GM19025 (cell line): ENCODE data around the gene TMEM80.
"Not testable (repeated sequence)": the region's sequence is repeated elsewhere in the genome, so short reads cannot be mapped to it uniquely, and the experiment has no call there.

Experiments
- ATAC-seq: cut with Tn5 transposase; IDR thresholded peaks from one replicate; pipeline ENCODE4 v1.9.1; 2021; ENCODE audit warnings: mild to moderate bottlenecking, low read depth, moderate library complexity; ENCODE audit not compliant: unreplicated experiment

The TMEM80 gene

DNA sequence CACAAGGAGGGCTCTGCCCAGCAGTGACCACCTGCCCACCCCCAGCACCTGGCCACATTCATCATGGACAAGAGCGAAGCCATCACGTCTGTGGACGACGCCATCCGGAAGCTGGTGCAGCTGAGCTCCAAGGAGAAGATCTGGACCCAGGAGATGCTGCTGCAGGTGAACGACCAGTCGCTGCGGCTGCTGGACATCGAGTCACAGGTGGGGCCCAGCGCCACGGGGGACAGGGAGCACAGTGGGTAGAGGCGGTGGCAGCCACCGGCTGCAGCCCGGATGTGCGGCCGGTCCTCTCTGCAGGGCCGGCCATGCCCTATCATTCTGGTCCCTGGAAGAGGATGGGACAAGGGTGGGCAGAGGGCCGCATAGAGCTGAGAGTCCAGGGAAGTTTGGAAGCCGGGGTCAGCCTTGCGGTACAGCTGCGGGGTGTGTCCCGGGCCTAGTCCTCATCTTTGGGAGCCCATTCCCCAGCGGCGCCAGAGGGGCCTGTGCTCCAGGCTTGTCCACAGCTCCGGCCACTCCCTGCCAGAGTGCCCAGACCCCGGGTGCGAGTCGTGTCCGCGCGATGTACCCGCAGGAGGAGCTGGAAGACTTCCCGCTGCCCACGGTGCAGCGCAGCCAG is 24.5 kb downstream of the TMEM80 start:
- no peak for ATAC-seq

DNA sequence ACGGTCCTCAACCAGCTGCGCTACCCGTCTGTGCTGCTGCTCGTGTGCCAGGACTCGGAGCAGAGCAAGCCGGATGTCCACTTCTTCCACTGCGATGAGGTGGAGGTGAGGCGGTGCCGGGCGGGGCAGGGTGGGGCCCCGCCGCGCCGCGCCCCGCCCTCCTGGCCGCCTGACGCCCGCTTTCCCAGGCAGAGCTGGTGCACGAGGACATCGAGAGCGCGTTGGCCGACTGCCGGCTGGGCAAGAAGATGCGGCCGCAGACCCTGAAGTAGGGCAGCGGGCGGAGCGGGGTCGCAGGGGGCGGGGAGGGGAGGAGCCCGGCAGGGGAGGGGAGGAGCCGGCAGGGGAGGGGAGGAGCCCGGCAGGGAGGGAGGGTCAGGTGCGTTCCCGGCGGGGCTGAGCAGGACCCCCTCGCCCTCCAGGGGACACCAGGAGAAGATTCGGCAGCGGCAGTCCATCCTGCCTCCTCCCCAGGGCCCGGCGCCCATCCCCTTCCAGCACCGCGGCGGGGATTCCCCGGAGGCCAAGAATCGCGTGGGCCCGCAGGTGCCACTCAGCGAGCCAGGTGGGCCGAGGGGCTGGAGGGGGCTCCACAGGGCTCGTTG is 25.1 kb downstream of the TMEM80 start:
- no peak for ATAC-seq

DNA sequence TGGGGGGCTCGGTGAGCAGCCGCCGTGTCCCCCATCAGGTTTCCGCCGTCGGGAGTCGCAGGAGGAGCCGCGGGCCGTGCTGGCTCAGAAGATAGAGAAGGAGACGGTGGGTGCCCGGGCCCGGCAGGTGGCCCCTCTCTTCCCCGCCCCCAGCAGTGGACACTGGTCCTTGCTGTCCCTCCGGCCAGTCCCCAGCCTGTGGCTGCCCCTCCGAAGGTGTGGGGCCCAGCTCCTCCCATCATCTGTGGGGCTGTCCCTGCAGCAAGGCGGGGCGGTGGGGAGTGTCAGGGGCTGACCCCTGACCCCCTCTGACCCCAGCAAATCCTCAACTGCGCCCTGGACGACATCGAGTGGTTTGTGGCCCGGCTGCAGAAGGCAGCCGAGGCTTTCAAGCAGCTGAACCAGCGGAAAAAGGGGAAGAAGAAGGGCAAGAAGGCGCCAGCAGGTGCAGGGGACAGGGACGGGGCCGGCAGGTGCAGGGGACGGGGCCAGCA is 25.7 kb downstream of the TMEM80 start:
- no peak for ATAC-seq

DNA sequence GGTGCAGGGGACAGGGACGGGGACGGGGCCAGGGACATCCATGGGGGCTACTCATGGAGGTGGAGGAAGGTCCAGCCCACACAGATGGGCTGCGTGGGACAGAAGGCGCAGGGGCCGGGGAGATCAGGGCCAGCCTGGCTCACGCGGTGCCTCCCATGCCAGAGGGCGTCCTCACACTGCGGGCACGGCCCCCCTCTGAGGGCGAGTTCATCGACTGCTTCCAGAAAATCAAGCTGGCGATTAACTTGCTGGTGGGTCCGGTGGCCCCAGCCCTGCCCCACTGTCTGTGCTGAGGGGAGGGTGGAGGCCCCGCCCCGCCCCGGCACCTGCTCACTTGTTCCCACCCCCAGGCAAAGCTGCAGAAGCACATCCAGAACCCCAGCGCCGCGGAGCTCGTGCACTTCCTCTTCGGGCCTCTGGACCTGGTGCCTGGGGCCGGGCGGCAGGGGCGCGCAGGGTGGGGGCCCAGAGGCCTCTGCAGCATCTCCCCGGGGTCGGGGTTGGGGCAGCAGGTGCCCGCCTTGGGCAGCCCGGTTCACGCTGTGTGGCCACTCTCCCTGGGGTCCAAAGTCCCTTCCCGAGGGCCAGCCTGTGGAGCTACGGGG is 26.2 kb downstream of the TMEM80 start:
- ATAC-seq, result no peak

DNA sequence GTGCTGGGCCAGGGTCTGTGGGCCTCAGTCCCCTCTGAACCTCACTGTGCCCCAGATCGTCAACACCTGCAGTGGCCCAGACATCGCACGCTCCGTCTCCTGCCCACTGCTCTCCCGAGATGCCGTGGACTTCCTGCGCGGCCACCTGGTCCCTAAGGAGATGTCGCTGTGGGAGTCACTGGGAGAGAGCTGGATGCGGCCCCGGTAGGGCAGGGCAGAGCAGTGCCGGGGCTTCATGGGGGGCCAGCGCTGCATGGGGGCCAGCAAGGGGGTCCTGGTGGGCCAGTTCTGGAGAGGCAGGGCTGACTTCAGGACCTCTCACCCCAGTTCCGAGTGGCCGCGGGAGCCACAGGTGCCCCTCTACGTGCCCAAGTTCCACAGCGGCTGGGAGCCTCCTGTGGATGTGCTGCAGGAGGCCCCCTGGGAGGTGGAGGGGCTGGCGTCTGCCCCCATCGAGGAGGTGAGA is 26.8 kb downstream of the TMEM80 start:
- no peak for ATAC-seq

DNA sequence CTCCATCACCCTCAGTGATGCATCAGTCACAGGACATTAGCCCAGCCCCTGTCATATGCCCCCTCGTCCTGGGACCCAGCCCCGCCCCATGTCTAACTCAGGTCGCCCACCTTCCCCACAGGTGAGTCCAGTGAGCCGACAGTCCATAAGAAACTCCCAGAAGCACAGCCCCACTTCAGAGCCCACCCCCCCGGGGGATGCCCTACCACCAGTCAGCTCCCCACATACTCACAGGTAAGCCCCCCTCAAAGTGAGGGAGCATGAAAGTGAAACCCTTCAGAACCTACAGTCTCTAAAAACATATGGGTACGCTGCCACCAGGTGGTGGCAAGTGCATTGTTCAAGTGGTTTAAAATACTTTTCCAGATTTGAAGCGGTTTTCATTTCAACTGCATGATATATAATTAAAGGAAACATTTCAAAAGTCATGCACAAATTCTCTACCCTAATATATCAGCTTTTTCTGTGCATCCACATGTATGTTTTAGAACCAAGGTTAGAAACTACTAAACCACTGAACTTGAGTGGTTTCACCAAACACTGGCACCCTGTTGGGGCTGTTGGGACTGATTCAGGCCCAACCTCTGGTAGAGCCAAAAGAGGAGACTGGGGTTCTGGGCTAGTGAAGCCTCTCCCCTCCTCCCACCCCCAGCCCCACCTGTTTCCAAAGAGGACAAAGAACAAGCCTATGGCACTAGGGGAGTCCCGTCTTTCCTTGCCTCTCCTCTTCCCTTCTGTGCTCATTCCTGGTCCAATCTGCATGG is 27.7 kb downstream of the TMEM80 start:
- no peak for ATAC-seq

DNA sequence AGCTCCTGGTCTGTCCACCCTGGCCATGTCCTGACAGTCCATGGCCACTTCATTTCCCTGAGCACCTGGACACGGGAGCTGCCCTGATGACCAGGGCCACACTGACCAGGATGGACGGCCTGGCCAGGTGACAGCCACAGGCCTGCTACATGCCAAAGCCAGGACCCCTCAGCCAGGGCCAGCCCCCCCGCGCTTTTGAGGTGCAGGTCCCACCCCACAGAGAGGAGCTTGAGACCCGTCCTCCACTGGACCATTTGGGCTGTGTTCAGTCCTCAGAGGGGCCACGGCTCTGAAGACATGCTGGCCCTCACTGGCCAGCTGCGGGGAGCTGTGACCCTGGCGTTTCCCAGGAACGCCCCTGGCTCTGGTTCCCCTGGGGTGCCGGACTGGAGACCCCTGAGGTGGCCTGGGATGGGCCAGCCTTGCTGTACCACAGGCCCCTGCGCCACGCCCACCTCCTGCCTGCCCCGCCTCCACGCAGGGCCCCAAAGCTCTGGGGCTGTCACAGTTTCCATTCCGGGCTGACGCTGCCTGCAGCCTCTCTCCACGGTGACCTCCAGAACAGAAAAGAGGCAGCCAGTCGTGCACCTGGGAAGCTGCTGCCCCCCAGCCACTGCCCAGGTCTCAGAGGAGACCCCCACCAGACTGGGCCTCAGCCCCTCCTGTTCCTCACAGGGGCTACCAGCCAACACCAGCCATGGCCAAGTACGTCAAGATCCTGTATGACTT is 28.6 kb downstream of the TMEM80 start:
- ATAC-seq, result no peak

DNA sequence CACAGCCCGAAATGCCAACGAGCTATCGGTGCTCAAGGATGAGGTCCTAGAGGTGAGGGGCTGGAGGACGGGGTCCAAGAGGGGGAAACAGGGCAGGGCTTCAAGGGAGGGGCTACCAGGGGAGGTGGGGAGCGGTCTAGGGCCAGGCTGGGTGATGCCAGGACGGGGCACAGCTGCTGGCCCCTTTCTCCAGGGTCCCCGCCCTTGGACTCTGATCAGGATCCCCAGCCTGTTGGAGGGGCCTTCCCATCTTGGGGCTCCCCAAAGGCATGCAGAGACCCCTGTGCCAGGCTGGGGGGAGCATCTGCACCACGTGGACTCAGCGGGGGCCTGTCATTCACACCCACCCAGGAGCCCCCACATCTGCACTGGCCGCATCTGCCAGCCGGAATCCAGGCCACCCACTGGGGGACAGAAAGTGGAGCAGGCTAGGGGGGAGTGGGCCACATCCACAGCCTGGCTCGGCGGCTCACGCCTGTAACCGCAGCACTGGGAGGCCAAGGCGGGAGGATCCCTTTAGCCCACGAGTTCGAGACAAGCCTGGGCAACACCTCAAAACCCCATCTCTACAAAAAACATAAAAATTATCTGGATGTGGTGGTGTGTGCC is 29.3 kb downstream of the TMEM80 start:
- ATAC-seq, result no peak

DNA sequence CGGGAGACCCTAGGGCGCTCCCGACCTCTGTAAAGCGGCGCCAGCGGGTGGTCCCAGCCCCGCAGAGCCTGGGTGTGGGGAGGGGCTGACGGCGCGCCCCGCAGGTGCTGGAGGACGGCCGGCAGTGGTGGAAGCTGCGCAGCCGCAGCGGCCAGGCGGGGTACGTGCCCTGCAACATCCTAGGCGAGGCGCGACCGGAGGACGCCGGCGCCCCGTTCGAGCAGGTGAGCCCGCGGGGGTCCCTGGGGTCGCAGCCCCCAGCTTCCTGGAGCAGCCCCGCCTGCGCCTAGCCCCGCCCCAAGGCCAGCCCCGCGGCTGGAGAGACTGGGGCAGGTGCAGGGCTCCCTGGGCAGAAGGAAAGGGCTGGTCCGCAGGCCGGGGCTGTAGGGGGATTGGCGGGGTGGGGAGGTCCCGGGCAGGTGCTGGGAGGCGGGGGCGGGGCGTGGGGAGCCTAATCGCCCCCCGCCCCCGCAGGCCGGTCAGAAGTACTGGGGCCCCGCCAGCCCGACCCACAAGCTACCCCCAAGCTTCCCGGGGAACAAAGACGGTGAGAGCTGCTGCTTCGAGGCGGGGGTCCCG is 30.1 kb downstream of the TMEM80 start:
- no peak for ATAC-seq

DNA sequence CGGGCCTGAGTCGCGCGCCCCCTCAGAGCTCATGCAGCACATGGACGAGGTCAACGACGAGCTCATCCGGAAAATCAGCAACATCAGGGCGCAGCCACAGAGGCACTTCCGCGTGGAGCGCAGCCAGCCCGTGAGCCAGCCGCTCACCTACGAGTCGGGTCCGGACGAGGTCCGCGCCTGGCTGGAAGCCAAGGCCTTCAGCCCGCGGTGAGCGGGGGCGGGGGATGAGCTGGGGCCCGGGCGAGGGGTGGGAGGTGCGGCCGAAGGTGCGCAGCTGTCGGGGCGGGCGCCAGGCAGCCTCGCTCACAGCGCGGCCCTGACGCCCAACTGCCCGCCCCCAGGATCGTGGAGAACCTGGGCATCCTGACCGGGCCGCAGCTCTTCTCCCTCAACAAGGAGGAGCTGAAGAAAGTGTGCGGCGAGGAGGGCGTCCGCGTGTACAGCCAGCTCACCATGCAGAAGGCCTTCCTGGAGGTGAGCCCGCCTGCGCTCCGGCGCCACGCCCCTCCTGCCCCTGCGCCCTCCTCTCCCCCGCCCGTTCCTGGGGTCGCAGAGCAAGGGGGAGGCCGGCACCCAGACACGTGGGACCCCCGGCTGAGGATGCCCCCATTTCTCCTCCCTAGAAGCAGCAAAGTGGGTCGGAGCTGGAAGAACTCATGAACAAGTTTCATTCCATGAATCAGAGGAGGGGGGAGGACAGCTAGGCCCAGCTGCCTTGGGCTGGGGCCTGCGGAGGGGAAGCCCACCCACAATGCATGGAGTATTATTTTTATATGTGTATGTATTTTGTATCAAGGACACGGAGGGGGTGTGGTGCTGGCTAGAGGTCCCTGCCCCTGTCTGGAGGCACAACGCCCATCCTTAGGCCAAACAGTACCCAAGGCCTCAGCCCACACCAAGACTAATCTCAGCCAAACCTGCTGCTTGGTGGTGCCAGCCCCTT is 30.9 kb downstream of the TMEM80 start:
- no peak for ATAC-seq

DNA sequence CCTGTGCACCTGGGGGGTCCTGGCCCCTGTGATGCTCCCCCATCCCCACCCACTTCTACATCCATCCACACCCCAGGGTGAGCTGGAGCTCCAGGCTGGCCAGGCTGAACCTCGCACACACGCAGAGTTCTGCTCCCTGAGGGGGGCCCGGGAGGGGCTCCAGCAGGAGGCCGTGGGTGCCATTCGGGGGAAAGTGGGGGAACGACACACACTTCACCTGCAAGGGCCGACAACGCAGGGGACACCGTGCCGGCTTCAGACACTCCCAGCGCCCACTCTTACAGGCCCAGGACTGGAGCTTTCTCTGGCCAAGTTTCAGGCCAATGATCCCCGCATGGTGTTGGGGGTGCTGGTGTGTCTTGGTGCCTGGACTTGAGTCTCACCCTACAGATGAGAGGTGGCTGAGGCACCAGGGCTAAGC is 31.7 kb downstream of the TMEM80 start:
- ATAC-seq, result no peak

DNA sequence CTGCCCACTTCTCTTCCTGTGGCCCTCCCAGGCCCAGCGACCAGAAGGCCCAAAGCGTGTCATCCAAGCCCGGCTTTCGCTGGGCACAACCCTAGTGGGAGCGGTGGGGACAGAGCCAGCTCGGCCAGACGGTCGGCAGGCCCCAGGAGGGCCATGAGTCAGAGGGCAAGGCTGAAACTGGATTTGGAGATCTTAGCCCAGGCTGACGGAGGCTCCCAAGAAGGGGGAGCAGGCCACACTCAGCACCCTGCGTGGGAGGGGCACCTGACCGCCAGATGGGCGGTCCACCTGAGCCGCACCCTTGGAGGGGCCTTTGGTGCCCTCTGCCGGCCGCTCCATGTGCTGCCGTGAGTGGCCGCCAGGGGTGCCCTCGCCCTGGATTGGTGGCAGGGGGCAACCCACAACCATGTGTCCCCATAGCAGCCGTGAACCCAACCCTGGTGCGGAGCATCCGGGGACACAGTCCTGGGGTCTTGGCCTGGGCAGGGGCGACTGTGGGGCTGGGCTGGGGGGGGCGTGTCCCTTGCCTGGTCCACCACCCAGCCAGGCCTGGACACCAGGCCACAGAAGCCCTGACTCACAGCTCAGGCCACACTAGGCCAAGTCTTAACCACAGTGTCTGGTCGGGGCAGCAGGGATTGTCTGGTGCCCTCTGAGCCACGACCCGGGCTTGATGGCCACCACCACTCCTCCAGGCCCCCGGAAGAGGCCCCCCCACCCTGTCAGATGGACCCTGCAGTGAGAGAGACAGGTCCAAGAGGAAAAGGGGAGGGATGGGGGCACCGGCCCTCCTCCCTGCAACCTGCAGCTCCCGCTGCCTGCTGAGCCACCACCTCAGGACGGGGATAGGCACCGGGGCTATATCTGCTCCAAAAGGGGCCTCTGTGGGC is 32.5 kb downstream of the TMEM80 start:
- peak; percentile 46 for ATAC-seq

DNA sequence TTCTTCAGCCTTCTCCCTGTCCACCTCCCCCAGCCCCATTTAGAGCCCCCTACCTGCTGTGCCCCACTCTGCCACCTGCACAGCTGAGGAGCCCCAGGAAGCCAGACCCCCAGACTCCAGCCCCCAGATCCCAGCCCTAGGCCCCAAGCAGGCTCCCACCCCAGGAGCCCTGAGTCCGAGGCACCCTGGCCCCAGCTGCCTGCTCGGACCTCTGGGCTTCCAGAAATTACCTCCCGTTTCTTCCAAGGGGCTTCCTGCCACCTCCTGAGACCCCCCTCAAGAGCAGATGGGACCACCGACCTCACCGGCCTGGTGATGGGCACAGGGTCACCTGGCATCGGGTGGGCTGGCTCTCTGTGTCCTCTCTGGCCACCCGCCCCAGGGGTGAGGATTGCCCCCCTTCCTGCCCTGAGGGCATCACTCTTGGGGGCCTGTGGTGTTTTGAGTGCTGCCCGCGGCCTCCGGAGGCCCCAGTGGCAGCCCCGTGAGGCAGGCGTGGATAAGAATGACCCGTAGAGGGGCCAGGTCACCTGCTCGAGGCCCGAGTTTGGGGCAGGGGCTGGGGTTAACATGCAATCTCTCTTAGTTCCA is 33.4 kb downstream of the TMEM80 start:
- no peak for ATAC-seq

DNA sequence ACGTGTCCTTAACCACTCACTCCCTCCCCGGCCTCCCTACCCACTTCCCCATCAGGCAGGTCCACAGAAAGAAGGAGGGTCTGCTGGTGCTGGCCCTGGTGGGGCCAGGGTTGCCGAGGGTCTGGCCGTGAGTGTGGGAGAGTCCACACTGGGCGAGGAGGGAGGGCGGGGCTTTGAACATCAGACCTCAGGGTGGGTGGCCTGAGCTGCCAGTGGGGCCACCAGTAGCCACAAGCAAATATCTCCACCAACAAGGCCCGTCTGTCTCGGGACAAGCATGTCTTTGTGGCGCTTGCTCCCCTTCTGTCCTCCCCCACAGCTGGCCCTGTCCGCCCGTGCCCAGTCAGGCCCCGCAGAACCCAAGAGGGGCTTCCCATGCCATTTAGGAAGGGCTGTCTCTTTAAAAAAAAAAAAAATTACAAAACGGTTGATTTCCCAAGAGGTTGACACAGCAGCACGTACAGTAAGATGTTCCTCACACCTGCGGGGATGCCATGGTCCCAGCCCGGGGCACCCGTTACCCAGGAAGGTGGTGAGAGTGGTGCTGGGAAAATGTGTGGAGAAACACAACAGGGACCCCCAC is 34.0 kb downstream of the TMEM80 start:
- ATAC-seq, result no peak

DNA sequence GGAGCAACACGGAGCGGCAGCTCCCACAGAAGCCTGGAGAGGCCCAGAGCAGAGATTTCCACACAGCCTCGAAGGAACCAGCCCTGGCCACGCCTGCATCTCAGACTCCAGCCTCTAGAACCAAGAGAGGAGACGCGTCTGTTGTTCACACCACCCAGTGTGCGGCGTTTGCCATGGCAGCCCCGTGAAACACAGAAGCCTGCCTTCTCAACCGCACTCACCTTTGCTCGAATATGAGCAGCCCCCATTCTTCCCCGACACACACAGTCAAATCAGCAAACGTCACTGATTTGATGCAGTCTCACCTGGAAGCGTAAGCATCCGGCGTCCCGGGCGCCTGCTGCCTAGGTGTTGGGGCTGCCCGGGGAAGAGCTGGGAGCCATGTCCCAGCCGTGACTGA is 37.5 kb downstream of the TMEM80 start:
- no peak for ATAC-seq

DNA sequence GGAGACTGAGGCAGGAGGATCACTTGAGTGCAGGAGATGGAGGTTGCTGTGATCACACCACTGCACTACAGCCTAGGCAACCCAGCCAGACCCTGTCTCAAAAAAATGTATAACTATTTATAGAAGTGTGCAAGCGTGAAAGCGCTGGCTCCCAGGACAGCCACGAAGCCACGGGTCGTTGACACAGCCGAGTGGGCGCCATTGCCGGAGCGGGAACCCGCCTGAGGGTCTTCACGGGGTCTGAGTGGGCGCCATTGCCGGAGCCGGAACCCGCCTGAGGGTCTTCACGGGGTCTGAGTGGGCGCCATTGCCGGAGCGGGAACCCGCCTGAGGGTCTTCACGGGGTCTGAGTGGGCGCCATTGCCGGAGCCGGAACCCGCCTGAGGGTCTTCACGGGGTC is 38.9 kb downstream of the TMEM80 start:
- ATAC-seq, result not testable (repeated sequence)

DNA sequence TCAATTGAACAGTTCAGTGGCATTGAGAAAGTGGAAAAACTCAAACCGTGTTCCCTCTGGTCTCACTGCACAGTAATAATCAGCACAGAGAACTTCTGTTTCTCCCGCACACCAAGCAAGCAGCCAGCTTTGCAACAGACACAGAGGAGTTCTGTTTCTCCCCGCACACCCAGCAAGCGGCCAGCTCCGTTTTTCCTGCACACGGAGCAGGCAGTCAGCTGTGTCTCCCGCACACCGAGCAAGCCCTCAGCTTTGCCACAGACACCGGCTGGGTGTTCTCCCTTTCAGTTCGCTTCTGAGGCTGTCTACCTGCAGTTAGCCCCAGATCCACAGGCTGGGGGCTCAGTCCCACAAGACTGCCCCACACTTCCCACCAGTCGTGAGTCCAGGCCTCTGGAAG is 41.8 kb downstream of the TMEM80 start:
- no peak for ATAC-seq
